Inflammatory macrophage treated with lipopolysaccharide for 4 hours (primary cell): ENCODE results near the gene AK1.
A peak's percentile ranks its signal among the peaks of the same experiment; 100 is the strongest.

ENCODE experiments used
- DNase-seq: peaks from one replicate; pipeline ENCODE4 v3.0.0-alpha.2; 2020

AK1 gene

GRCh38 chr9:127908660-127908926 is 31.1 kb upstream of the AK1 start:
- DNase-seq = no peak

- DNase-seq = no peak
Observed at GRCh38 chr9:127907867-127908659, 30.6 kb upstream of the AK1 start.

- DNase-seq = no peak
Observed at GRCh38 chr9:127905788-127906191, 28.3 kb upstream of the AK1 start.

GRCh38 chr9:127905004-127905728 is 27.7 kb upstream of the AK1 start:
- no peak for DNase-seq

- no peak for DNase-seq
Observed at GRCh38 chr9:127904561-127905003, 27.1 kb upstream of the AK1 start.

- peak; percentile 66 for DNase-seq
Observed at GRCh38 chr9:127903557-127904475, 26.3 kb upstream of the AK1 start.

GRCh38 chr9:127899128-127899943 is 21.9 kb upstream of the AK1 start, which contains the start of gene ST6GALNAC6:
TSS of gene ST6GALNAC6 (minus strand) at chr9:127899603. CDS start at chr9:127897981, 1,622 bp downstream.
- peak; percentile 82 for DNase-seq

- DNase-seq = no peak
Observed at GRCh38 chr9:127898433-127899127, 21.1 kb upstream of the AK1 start.

GRCh38 chr9:127897193-127897692 is 19.8 kb upstream of the AK1 start:
- peak; percentile 64 for DNase-seq

- no peak for DNase-seq
Observed at GRCh38 chr9:127896395-127897192, 19.1 kb upstream of the AK1 start.

- no peak for DNase-seq
Observed at GRCh38 chr9:127895811-127896210, 18.3 kb upstream of the AK1 start.

- DNase-seq = no peak
Observed at GRCh38 chr9:127893392-127893791, 15.9 kb upstream of the AK1 start.

- no peak for DNase-seq
Observed at GRCh38 chr9:127892831-127893230, 15.4 kb upstream of the AK1 start.

GRCh38 chr9:127890053-127890452 is 12.6 kb upstream of the AK1 start:
- DNase-seq = no peak

GRCh38 chr9:127887792-127888191 is 10.3 kb upstream of the AK1 start:
- no peak for DNase-seq

GRCh38 chr9:127886401-127886972 is 9.0 kb upstream of the AK1 start:
- DNase-seq = no peak

GRCh38 chr9:127885508-127886281 is 8.2 kb upstream of the AK1 start:
- no peak for DNase-seq

- no peak for DNase-seq
Observed at GRCh38 chr9:127884976-127885490, 7.6 kb upstream of the AK1 start.

GRCh38 chr9:127884427-127884911 is 7.0 kb upstream of the AK1 start:
- DNase-seq = no peak
